ENCODE measurements around the gene EVI5.

DNA sequence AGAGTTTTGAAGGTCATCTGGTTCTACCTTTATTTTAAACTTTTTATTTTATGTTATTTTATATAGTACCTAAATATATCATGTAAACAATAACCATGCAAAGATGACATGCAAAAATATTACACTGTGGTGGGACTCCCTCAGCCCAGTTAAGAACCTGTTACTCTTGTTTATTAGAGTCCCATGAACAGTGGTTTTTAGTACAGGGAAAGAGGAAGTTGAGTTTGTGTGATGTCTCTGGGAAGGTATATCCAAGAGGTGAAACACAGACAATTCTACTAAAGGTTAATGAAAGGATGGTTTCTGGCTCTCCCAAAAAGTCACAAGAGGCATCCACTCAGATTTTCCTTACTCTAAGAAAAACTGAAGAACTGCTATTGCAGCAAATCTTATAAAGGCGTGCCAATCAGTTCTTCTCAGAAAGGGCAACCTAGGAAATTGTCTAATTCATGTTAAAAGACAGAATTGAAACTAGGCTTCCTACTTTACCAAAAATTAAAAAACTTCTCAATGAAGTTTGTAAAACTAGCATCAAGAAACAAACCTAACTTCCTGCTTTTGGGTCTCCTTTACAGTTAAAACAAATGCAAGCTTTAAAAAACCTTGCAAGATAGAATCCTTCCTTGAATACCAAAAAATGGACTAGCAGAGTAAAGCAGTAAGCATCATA lies 318.1 kb downstream of the EVI5 start:
- TF ChIP-seq, protein P1, sequence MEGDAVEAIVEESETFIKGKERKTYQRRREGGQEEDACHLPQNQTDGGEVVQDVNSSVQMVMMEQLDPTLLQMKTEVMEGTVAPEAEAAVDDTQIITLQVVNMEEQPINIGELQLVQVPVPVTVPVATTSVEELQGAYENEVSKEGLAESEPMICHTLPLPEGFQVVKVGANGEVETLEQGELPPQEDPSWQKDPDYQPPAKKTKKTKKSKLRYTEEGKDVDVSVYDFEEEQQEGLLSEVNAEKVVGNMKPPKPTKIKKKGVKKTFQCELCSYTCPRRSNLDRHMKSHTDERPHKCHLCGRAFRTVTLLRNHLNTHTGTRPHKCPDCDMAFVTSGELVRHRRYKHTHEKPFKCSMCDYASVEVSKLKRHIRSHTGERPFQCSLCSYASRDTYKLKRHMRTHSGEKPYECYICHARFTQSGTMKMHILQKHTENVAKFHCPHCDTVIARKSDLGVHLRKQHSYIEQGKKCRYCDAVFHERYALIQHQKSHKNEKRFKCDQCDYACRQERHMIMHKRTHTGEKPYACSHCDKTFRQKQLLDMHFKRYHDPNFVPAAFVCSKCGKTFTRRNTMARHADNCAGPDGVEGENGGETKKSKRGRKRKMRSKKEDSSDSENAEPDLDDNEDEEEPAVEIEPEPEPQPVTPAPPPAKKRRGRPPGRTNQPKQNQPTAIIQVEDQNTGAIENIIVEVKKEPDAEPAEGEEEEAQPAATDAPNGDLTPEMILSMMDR (IDR thresholded peaks at IDR 0.05), result no peak
- TF ChIP-seq POLR2A (IDR thresholded peaks at IDR 0.05), result no peak

Measured in thyroid gland (tissue), 4 donors.